SK-N-SH treated with all-trans-retinoic acid at 6 μM for 48 hours (cell line): ENCODE results near the gene ATAD3C.

Experiments
- ARNTL ChIP-seq: fragments of 450-650 bp; formaldehyde crosslinking; IDR thresholded peaks from 2 replicates; pipeline ENCODE4 v1.5.0; 2020; ENCODE audit warnings: low read depth, mild to moderate bottlenecking, moderate library complexity, borderline replicate concordance
- ZNF70 ChIP-seq: fragments of 450-650 bp; formaldehyde crosslinking; IDR thresholded peaks from 2 replicates; pipeline ENCODE4 v1.5.0; 2020; ENCODE audit warnings: mild to moderate bottlenecking, moderate library complexity
- TF ChIP-seq, protein P1 (sequence below): fragments of 250-450 bp; sonication (Bioruptor Pico); IDR thresholded peaks from 2 replicates; pipeline ENCODE4 v1.8.0; 2020; ENCODE audit warnings: mild to moderate bottlenecking, moderate library complexity, borderline replicate concordance

DNA sequence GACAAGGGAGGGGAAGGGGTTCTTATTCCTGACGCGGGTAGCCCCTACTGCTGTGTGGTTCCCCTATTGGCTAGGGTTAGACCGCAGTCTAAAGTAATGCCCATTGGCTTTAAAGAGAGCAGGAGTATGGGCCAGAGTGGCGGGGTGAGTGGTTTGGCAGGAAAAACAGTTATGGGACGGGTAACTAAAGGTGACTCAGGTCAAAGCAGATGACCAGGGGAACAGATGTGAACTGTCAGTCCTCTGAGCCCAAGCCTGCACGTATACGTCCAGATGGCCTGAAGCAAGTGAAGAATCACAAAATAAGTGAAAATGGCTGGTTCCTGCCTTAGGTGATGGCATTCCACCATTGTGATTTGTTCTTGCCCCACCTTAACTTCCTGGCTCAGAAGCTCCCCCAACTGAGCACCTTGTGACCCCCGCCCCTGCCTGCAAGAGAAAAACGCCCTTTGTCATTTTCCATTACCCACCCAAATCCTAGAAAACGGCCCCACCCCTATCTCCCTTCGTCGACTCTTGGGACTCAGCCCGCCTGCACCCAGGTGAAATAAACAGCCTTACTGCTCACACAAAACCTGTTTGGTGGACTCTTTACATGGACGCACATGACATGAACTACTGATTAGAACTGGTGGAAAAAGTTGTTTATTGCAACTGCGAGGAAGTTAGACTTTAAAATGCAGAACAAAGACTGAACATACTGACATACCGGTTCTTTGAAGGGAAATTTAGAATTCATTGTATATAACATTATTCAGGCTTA is 21.3 kb downstream of the ATAD3C start:
- no peak for TF ChIP-seq ZNF70 (CRISPR knock-in tag)
- TF ChIP-seq, protein P1, sequence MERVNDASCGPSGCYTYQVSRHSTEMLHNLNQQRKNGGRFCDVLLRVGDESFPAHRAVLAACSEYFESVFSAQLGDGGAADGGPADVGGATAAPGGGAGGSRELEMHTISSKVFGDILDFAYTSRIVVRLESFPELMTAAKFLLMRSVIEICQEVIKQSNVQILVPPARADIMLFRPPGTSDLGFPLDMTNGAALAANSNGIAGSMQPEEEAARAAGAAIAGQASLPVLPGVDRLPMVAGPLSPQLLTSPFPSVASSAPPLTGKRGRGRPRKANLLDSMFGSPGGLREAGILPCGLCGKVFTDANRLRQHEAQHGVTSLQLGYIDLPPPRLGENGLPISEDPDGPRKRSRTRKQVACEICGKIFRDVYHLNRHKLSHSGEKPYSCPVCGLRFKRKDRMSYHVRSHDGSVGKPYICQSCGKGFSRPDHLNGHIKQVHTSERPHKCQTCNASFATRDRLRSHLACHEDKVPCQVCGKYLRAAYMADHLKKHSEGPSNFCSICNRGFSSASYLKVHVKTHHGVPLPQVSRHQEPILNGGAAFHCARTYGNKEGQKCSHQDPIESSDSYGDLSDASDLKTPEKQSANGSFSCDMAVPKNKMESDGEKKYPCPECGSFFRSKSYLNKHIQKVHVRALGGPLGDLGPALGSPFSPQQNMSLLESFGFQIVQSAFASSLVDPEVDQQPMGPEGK (CRISPR knock-in tag), result no peak
- no peak for TF ChIP-seq ARNTL
